ENCODE data around the gene GLIS1.

The GLIS1 gene

GRCh38 chr1:53658489-53659230 is 80.3 kb downstream of the GLIS1 start:
- Histone ChIP-seq H3K4me3 (ENCODE audit: low read depth in 1 of 5, low read length in 5 of 5) (no peak overlapping the region), H3K9me3 (ENCODE audit: control insufficient read depth in 5 of 5, low read length in 5 of 5) (no peaks in the 10 kb centered on the region), H3K27me3 (ENCODE audit: control insufficient read depth in 5 of 5, insufficient read depth in 4 of 5, low read length in 5 of 5) (no peaks in the 10 kb centered on the region)

GRCh38 chr1:53657891-53658396 is 81.0 kb downstream of the GLIS1 start:
- H3K36me3 ChIP-seq (ENCODE audit: control insufficient read depth in 5 of 5, insufficient read depth in 5 of 5, low read length in 5 of 5), result no peaks in the 10 kb centered on the region
- no peak overlapping the region for H3K27ac ChIP-seq (ENCODE audit: low read depth, low read length)
- no peak overlapping the region for H3K4me3 ChIP-seq (ENCODE audit: low read depth in 1 of 5, low read length in 5 of 5)
- no peaks in the 10 kb centered on the region for H3K9me3 ChIP-seq (ENCODE audit: control insufficient read depth in 5 of 5, low read length in 5 of 5)
- no peaks in the 10 kb centered on the region for H3K27me3 ChIP-seq (ENCODE audit: control insufficient read depth in 5 of 5, insufficient read depth in 4 of 5, low read length in 5 of 5)
- no peak overlapping the region for H3K9ac ChIP-seq (ENCODE audit: low read length in 5 of 5)
- no peaks in the 10 kb centered on the region for H3K4me1 ChIP-seq (ENCODE audit: control insufficient read depth in 5 of 5, insufficient read depth in 5 of 5, low read length in 5 of 5)

More at GRCh38 chr1:53658489-53659230, 80.3 kb downstream of the GLIS1 start:
- no peaks in the 10 kb centered on the region for H3K4me1 ChIP-seq (ENCODE audit: control insufficient read depth in 5 of 5, insufficient read depth in 5 of 5, low read length in 5 of 5)
- no peak overlapping the region for H3K9ac ChIP-seq (ENCODE audit: low read length in 5 of 5)
- H3K36me3 ChIP-seq (ENCODE audit: control insufficient read depth in 5 of 5, insufficient read depth in 5 of 5, low read length in 5 of 5), result no peaks in the 10 kb centered on the region
- no peak overlapping the region for H3K27ac ChIP-seq (ENCODE audit: low read depth, low read length)

GRCh38 chr1:53657531-53657805 is 81.5 kb downstream of the GLIS1 start:
- Histone ChIP-seq H3K4me3 (ENCODE audit: low read depth in 1 of 5, low read length in 5 of 5) (no peak overlapping the region), H3K4me1 (ENCODE audit: control insufficient read depth in 5 of 5, insufficient read depth in 5 of 5, low read length in 5 of 5) (no peaks in the 10 kb centered on the region), H3K9ac (ENCODE audit: low read length in 5 of 5) (no peak overlapping the region), H3K27me3 (ENCODE audit: control insufficient read depth in 5 of 5, insufficient read depth in 4 of 5, low read length in 5 of 5) (no peaks in the 10 kb centered on the region), H3K27ac (ENCODE audit: low read depth, low read length) (no peak overlapping the region), H3K9me3 (ENCODE audit: control insufficient read depth in 5 of 5, low read length in 5 of 5) (no peaks in the 10 kb centered on the region), H3K36me3 (ENCODE audit: control insufficient read depth in 5 of 5, insufficient read depth in 5 of 5, low read length in 5 of 5) (no peaks in the 10 kb centered on the region)

- no peaks in the 10 kb centered on the region for H3K4me1 ChIP-seq (ENCODE audit: control insufficient read depth in 5 of 5, insufficient read depth in 5 of 5, low read length in 5 of 5)
- no peaks in the 10 kb centered on the region for H3K9me3 ChIP-seq (ENCODE audit: control insufficient read depth in 5 of 5, low read length in 5 of 5)
- H3K27ac ChIP-seq (ENCODE audit: low read depth, low read length), result no peak overlapping the region
- no peaks in the 10 kb centered on the region for H3K27me3 ChIP-seq (ENCODE audit: control insufficient read depth in 5 of 5, insufficient read depth in 4 of 5, low read length in 5 of 5)
- H3K4me3 ChIP-seq (ENCODE audit: low read depth in 1 of 5, low read length in 5 of 5), result no peak overlapping the region
- no peaks in the 10 kb centered on the region for H3K36me3 ChIP-seq (ENCODE audit: control insufficient read depth in 5 of 5, insufficient read depth in 5 of 5, low read length in 5 of 5)
- H3K9ac ChIP-seq (ENCODE audit: low read length in 5 of 5), result no peak overlapping the region
Observed at GRCh38 chr1:53656747-53657530, 82.0 kb downstream of the GLIS1 start.

GRCh38 chr1:53655931-53656746 is 82.8 kb downstream of the GLIS1 start:
- Histone ChIP-seq H3K27ac (ENCODE audit: low read depth, low read length) (no peak overlapping the region), H3K4me3 (ENCODE audit: low read depth in 1 of 5, low read length in 5 of 5) (no peak overlapping the region), H3K36me3 (ENCODE audit: control insufficient read depth in 5 of 5, insufficient read depth in 5 of 5, low read length in 5 of 5) (no peaks in the 10 kb centered on the region), H3K4me1 (ENCODE audit: control insufficient read depth in 5 of 5, insufficient read depth in 5 of 5, low read length in 5 of 5) (no peaks in the 10 kb centered on the region), H3K9me3 (ENCODE audit: control insufficient read depth in 5 of 5, low read length in 5 of 5) (no peaks in the 10 kb centered on the region), H3K9ac (ENCODE audit: low read length in 5 of 5) (no peak overlapping the region), H3K27me3 (ENCODE audit: control insufficient read depth in 5 of 5, insufficient read depth in 4 of 5, low read length in 5 of 5) (no peaks in the 10 kb centered on the region)

- Histone ChIP-seq H3K27me3 (ENCODE audit: control insufficient read depth in 5 of 5, insufficient read depth in 4 of 5, low read length in 5 of 5) (no peaks in the 10 kb centered on the region), H3K27ac (ENCODE audit: low read depth, low read length) (no peak overlapping the region), H3K9ac (ENCODE audit: low read length in 5 of 5) (no peak overlapping the region), H3K4me1 (ENCODE audit: control insufficient read depth in 5 of 5, insufficient read depth in 5 of 5, low read length in 5 of 5) (no peaks in the 10 kb centered on the region), H3K4me3 (ENCODE audit: low read depth in 1 of 5, low read length in 5 of 5) (no peak overlapping the region), H3K9me3 (ENCODE audit: control insufficient read depth in 5 of 5, low read length in 5 of 5) (no peaks in the 10 kb centered on the region), H3K36me3 (ENCODE audit: control insufficient read depth in 5 of 5, insufficient read depth in 5 of 5, low read length in 5 of 5) (no peaks in the 10 kb centered on the region)
Observed at GRCh38 chr1:53654216-53655210, 84.5 kb downstream of the GLIS1 start.

GRCh38 chr1:53653631-53654030 is 85.3 kb downstream of the GLIS1 start:
- Histone ChIP-seq H3K4me1 (ENCODE audit: control insufficient read depth in 5 of 5, insufficient read depth in 5 of 5, low read length in 5 of 5) (no peaks in the 10 kb centered on the region), H3K9ac (ENCODE audit: low read length in 5 of 5) (no peak overlapping the region), H3K27me3 (ENCODE audit: control insufficient read depth in 5 of 5, insufficient read depth in 4 of 5, low read length in 5 of 5) (no peaks in the 10 kb centered on the region), H3K36me3 (ENCODE audit: control insufficient read depth in 5 of 5, insufficient read depth in 5 of 5, low read length in 5 of 5) (no peaks in the 10 kb centered on the region), H3K27ac (ENCODE audit: low read depth, low read length) (no peak overlapping the region), H3K4me3 (ENCODE audit: low read depth in 1 of 5, low read length in 5 of 5) (no peak overlapping the region), H3K9me3 (ENCODE audit: control insufficient read depth in 5 of 5, low read length in 5 of 5) (no peaks in the 10 kb centered on the region)

- Histone ChIP-seq H3K27ac (ENCODE audit: low read depth, low read length) (no peak overlapping the region), H3K9me3 (ENCODE audit: control insufficient read depth in 5 of 5, low read length in 5 of 5) (no peaks in the 10 kb centered on the region), H3K4me1 (ENCODE audit: control insufficient read depth in 5 of 5, insufficient read depth in 5 of 5, low read length in 5 of 5) (no peaks in the 10 kb centered on the region), H3K9ac (ENCODE audit: low read length in 5 of 5) (no peak overlapping the region), H3K36me3 (ENCODE audit: control insufficient read depth in 5 of 5, insufficient read depth in 5 of 5, low read length in 5 of 5) (no peaks in the 10 kb centered on the region), H3K4me3 (ENCODE audit: low read depth in 1 of 5, low read length in 5 of 5) (no peak overlapping the region), H3K27me3 (ENCODE audit: control insufficient read depth in 5 of 5, insufficient read depth in 4 of 5, low read length in 5 of 5) (no peaks in the 10 kb centered on the region)
Observed at GRCh38 chr1:53653200-53653575, 85.8 kb downstream of the GLIS1 start.

GRCh38 chr1:53652441-53653199 is 86.3 kb downstream of the GLIS1 start:
- Histone ChIP-seq H3K9ac (ENCODE audit: low read length in 5 of 5) (no peak overlapping the region), H3K4me3 (ENCODE audit: low read depth in 1 of 5, low read length in 5 of 5) (no peak overlapping the region), H3K27ac (ENCODE audit: low read depth, low read length) (no peak overlapping the region), H3K36me3 (ENCODE audit: control insufficient read depth in 5 of 5, insufficient read depth in 5 of 5, low read length in 5 of 5) (no peaks in the 10 kb centered on the region), H3K27me3 (ENCODE audit: control insufficient read depth in 5 of 5, insufficient read depth in 4 of 5, low read length in 5 of 5) (no peaks in the 10 kb centered on the region), H3K4me1 (ENCODE audit: control insufficient read depth in 5 of 5, insufficient read depth in 5 of 5, low read length in 5 of 5) (no peaks in the 10 kb centered on the region), H3K9me3 (ENCODE audit: control insufficient read depth in 5 of 5, low read length in 5 of 5) (no peaks in the 10 kb centered on the region)

Measured in subcutaneous abdominal adipose tissue (tissue), 5 donors.